ENCODE data around the gene MRGPRF.

DNA sequence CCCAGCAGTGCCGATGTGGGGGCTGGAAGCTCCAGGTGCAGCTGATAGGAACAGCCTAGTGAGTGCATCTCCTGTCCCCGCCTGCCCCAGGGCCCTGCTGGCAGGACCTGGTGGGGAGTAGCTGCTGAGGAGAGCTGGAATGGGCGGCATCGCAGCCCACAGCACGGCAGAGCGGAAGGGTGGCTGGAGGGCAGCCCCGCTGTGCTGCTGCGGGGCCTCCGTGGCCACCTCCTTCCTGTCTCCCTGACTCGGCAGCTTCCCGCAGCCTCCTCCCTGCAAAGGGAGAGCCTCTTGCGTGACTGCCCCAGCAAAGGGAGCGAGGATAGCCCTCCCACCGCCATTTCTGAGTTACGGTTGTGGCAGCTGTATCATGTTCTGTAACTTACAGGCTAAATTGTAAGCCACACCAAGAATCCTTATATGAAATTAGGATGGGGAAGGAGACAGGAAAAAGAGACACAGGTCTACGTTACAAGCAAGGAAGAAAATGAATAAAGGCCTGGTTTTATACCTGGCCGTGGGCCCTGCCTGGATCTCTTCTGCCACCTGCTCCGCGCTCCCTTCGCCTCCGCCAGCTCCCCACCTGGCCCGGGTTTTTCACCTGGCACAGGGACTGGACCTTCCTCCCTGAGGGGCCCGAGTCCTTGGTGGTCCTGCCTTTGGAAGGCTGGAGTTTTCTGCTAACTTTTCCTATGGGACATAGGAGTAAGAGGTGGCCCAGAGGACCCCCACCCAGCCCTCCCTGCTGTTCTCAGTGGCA lies 45.6 kb upstream of the MRGPRF start:
- TF ChIP-seq POLR2A (IDR thresholded peaks at IDR 0.05; ENCODE audit: low read length) (no peak), GATA1 (IDR thresholded peaks at IDR 0.05; ENCODE audit: low read depth, low read length) (no peak)
